PC-3 (cell line): ENCODE results near the gene SDC4. TPM values are rescaled to one million over a fixed set of nuclear protein-coding genes. Genes with fewer than 3 reads are reported as not detected.

Experiments
- total RNA-seq: library from RNA; depleted of rRNA; stranded (reverse); fragments of >200 nt; gene quantifications from 2 replicates; pipeline ENCODE4 v1.2.3, GENCODE V29; 2014; rRNA removed

SDC4 gene
- total RNA-seq, 1 experiment from 2014 or later: 134 TPM

Other genes starting within 250 kb of the SDC4 start
- not detected in 2 replicates for gene KCNS1, start 247.3 kb downstream of the SDC4 start, total RNA-seq
- not detected in 2 replicates for gene WFDC5, start 233.2 kb downstream of the SDC4 start, total RNA-seq
- gene WFDC12, start 224.0 kb downstream of the SDC4 start, total RNA-seq: not detected in 2 replicates
- gene PI3, start 173.5 kb downstream of the SDC4 start, total RNA-seq: 175 and 188 TPM in 2 replicates
- gene SEMG1, start 141.4 kb downstream of the SDC4 start, total RNA-seq: not detected in 2 replicates
- gene SEMG2, start 127.1 kb downstream of the SDC4 start, total RNA-seq: not detected in 2 replicates
- gene SLPI, start 93.9 kb downstream of the SDC4 start, total RNA-seq: 186 and 207 TPM in 2 replicates
- not detected in 2 replicates for gene RBPJL, start 41.6 kb downstream of the SDC4 start, total RNA-seq
- 0.33 TPM in 1 of 2 replicates, not detected in the other for gene MATN4, start 40.1 kb downstream of the SDC4 start, total RNA-seq
- gene SYS1, start 14.7 kb upstream of the SDC4 start, total RNA-seq: 32.5 and 45.2 TPM in 2 replicates
- not detected in 2 replicates for gene TP53TG5, start 29.9 kb upstream of the SDC4 start, total RNA-seq
- gene DBNDD2, start 59.9 kb upstream of the SDC4 start, total RNA-seq: 7.7 and 8.5 TPM in 2 replicates
- gene PIGT, start 67.7 kb upstream of the SDC4 start, total RNA-seq: 101 and 129 TPM in 2 replicates
- gene WFDC2, start 121.3 kb upstream of the SDC4 start, total RNA-seq: not detected in 2 replicates
- gene SPINT3, start 167.2 kb upstream of the SDC4 start, total RNA-seq: not detected in 2 replicates
- gene WFDC6, start 191.1 kb upstream of the SDC4 start, total RNA-seq: not detected in 2 replicates
- not detected in 2 replicates for gene EPPIN, start 199.0 kb upstream of the SDC4 start, total RNA-seq
- gene WFDC8, start 230.9 kb upstream of the SDC4 start, total RNA-seq: not detected in 2 replicates